Nephron progenitor cell (in vitro differentiated cells): Measurements from ENCODE around the gene TAAR9.

ENCODE experiments used
- DNase-seq: peaks from one replicate; pipeline ENCODE4 v3.0.0; 2021
- H3K27ac Mint-ChIP-seq: 2 replicates; pipeline ENCODE4 v1.8.0; 2021; ENCODE audit warnings: mild to moderate bottlenecking, moderate library complexity, mixed read lengths
- H3K27me3 Mint-ChIP-seq: 2 replicates; pipeline ENCODE4 v1.8.0; 2021; ENCODE audit warnings: mild to moderate bottlenecking, low read depth, mixed read lengths; ENCODE audit not compliant: poor library complexity
- H3K36me3 Mint-ChIP-seq: 2 replicates; pipeline ENCODE4 v1.8.0; 2021; ENCODE audit warnings: low read depth, mixed read lengths
- H3K4me1 Mint-ChIP-seq: 2 replicates; pipeline ENCODE4 v1.8.0; 2021; ENCODE audit warnings: mixed read lengths
- H3K4me3 Mint-ChIP-seq: 2 replicates; pipeline ENCODE4 v1.8.0; 2021; ENCODE audit warnings: mild to moderate bottlenecking, moderate library complexity, mixed read lengths
- H3K9me3 Mint-ChIP-seq: 2 replicates; pipeline ENCODE4 v1.8.0; 2021; ENCODE audit warnings: mild to moderate bottlenecking, moderate library complexity, mixed read lengths
- CTCF ChIP-seq: fragments of 200-600 bp; sonication (generic); IDR thresholded peaks from 2 replicates; pipeline ENCODE4 v1.5.0; 2021; ENCODE audit warnings: antibody characterized with exemption

TAAR9 gene

GRCh38 chr6:132566404-132566803, 28.3 kb downstream of the TAAR9 start:
- no peak for DNase-seq
- no peak for TF ChIP-seq CTCF
- no peaks in the 10 kb centered on the region for H3K9me3 Mint-ChIP-seq
- no peak overlapping the region for H3K27ac Mint-ChIP-seq
- no peak overlapping the region for H3K4me3 Mint-ChIP-seq
- no peaks in the 10 kb centered on the region for H3K4me1 Mint-ChIP-seq
- H3K36me3 Mint-ChIP-seq = no peaks in the 10 kb centered on the region
- H3K27me3 Mint-ChIP-seq = no peaks in the 10 kb centered on the region

GRCh38 chr6:132567566-132567965, 29.5 kb downstream of the TAAR9 start:
- H3K9me3 Mint-ChIP-seq = no peaks in the 10 kb centered on the region
- H3K4me3 Mint-ChIP-seq = no peak overlapping the region
- no peak for TF ChIP-seq CTCF
- no peak overlapping the region for H3K27ac Mint-ChIP-seq
- no peaks in the 10 kb centered on the region for H3K36me3 Mint-ChIP-seq
- no peaks in the 10 kb centered on the region for H3K27me3 Mint-ChIP-seq
- H3K4me1 Mint-ChIP-seq = no peaks in the 10 kb centered on the region
- no peak for DNase-seq

- no peaks in the 10 kb centered on the region for H3K36me3 Mint-ChIP-seq
- no peak overlapping the region for H3K4me3 Mint-ChIP-seq
- no peaks in the 10 kb centered on the region for H3K27me3 Mint-ChIP-seq
- TF ChIP-seq CTCF = no peak
- H3K9me3 Mint-ChIP-seq = no peaks in the 10 kb centered on the region
- DNase-seq = no peak
- H3K27ac Mint-ChIP-seq = no peak overlapping the region
- no peaks in the 10 kb centered on the region for H3K4me1 Mint-ChIP-seq
These were observed 30.5 kb downstream of the TAAR9 start for GRCh38 chr6:132568611-132569010.

GRCh38 chr6:132569170-132569569, 31.1 kb downstream of the TAAR9 start:
- DNase-seq = no peak
- H3K27ac Mint-ChIP-seq = no peak overlapping the region
- no peaks in the 10 kb centered on the region for H3K27me3 Mint-ChIP-seq
- no peak overlapping the region for H3K4me3 Mint-ChIP-seq
- H3K9me3 Mint-ChIP-seq = no peaks in the 10 kb centered on the region
- no peaks in the 10 kb centered on the region for H3K4me1 Mint-ChIP-seq
- TF ChIP-seq CTCF = no peak
- H3K36me3 Mint-ChIP-seq = no peaks in the 10 kb centered on the region

- no peak for DNase-seq
- no peaks in the 10 kb centered on the region for H3K9me3 Mint-ChIP-seq
- H3K27me3 Mint-ChIP-seq = no peaks in the 10 kb centered on the region
These were observed 32.2 kb downstream of the TAAR9 start, which contains the start of gene TAAR6 for GRCh38 chr6:132570221-132570777. TSS of gene TAAR6 (plus strand) at chr6:132570322. CDS start at chr6:132570322, 0 bp downstream.

More at GRCh38 chr6:132570221-132570777, 32.2 kb downstream of the TAAR9 start, which contains the start of gene TAAR6:
- no peak within 1 kb of the TSS for H3K4me3 Mint-ChIP-seq
- no peak for TF ChIP-seq CTCF
- no peaks in the 10 kb centered on the region for H3K4me1 Mint-ChIP-seq
- H3K27ac Mint-ChIP-seq = no peak within 1 kb of the TSS
- H3K36me3 Mint-ChIP-seq = no peaks in the 10 kb centered on the region
